Upper lobe of right lung (tissue), 1 donor: Measurements from ENCODE around the gene NTNG1. TPM values are rescaled to one million over a fixed set of nuclear protein-coding genes. Genes with fewer than 3 reads are reported as not detected.
"Not testable (repeated sequence)": the region's sequence is repeated elsewhere in the genome, so short reads cannot be mapped to it uniquely, and the experiment has no call there.

Experiments used
- ATAC-seq: fragments of 200-7000 bp; cut with Tn5 transposase; one replicate; pipeline ENCODE4 v1.9.1; 2020; ENCODE audit warnings: mild to moderate bottlenecking, moderate library complexity
- DNase-seq: peaks from one replicate; pipeline ENCODE4 v3.0.0-alpha.2; 2020
- H3K27ac ChIP-seq: fragments of 200-600 bp; one replicate; pipeline ENCODE4 v1.8.0; 2022
- H3K27me3 ChIP-seq: fragments of 200-600 bp; one replicate; pipeline ENCODE4 v1.8.0; 2022; ENCODE audit warnings: mild to moderate bottlenecking
- H3K36me3 ChIP-seq: fragments of 200-600 bp; one replicate; pipeline ENCODE4 v1.8.0; 2022
- H3K4me1 ChIP-seq: fragments of 200-600 bp; one replicate; pipeline ENCODE4 v1.8.0; 2022
- H3K4me3 ChIP-seq: fragments of 200-600 bp; one replicate; pipeline ENCODE4 v1.8.0; 2022; ENCODE audit warnings: mild to moderate bottlenecking
- H3K9me3 ChIP-seq: fragments of 200-600 bp; one replicate; pipeline ENCODE4 v1.8.0; 2022
- intact Hi-C: fragments of 100-400 bp; cut with DNase I; formaldehyde crosslinking; loops from one replicate; pipeline ENCODE4 v1.11.0; 2022
- total RNA-seq: library from RNA; stranded (reverse); fragmentation: NEBNext Ultra II Directional; extraction: Animal tissue kit (Norgen Biotek cat#: 25700); gene quantifications from one replicate; pipeline ENCODE4 v1.2.1, GENCODE V29; 2021
- TF ChIP-seq, protein P1 (sequence below): fragments of 200-600 bp; IDR thresholded peaks from one replicate; pipeline ENCODE4 v1.8.0; 2022; ENCODE audit warnings: antibody characterized with exemption
- donor health status: DM: no; HTN: yes; CAD: no; lungs with severe emphysema.

Gene NTNG1
- total RNA-seq, 1 donor from 2014 or later: 12.6 TPM

DNA sequence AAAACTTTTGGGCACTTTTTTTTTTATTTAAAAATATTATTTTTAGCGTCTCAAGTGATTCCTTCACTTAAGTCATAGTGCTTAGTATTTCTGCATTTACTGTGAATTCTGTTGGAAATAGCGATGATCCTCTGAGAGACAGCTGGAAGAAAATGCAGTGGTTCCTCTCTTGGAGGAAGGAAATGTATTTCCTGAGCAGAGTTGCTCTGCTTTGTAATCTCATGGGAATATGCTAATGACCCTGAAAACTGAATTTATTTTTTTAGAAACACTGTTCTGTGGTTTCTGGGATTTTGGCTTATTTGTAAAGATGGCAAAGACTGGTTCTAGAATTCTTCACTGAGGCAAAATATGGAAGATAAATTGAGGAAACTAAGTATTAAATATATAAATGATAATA lies 88.9 kb downstream of the NTNG1 start:
- DNase-seq: no peak
- no peak overlapping the region for H3K4me3 ChIP-seq
- no peaks in the 10 kb centered on the region for H3K36me3 ChIP-seq
- H3K27ac ChIP-seq: no peak overlapping the region
- ATAC-seq: no peak
- no peaks in the 10 kb centered on the region for H3K27me3 ChIP-seq
- no peaks in the 10 kb centered on the region for H3K9me3 ChIP-seq
- no peaks in the 10 kb centered on the region for H3K4me1 ChIP-seq
- intact Hi-C loops: no loop called here
- TF ChIP-seq, protein P1, sequence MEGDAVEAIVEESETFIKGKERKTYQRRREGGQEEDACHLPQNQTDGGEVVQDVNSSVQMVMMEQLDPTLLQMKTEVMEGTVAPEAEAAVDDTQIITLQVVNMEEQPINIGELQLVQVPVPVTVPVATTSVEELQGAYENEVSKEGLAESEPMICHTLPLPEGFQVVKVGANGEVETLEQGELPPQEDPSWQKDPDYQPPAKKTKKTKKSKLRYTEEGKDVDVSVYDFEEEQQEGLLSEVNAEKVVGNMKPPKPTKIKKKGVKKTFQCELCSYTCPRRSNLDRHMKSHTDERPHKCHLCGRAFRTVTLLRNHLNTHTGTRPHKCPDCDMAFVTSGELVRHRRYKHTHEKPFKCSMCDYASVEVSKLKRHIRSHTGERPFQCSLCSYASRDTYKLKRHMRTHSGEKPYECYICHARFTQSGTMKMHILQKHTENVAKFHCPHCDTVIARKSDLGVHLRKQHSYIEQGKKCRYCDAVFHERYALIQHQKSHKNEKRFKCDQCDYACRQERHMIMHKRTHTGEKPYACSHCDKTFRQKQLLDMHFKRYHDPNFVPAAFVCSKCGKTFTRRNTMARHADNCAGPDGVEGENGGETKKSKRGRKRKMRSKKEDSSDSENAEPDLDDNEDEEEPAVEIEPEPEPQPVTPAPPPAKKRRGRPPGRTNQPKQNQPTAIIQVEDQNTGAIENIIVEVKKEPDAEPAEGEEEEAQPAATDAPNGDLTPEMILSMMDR: no peak

DNA sequence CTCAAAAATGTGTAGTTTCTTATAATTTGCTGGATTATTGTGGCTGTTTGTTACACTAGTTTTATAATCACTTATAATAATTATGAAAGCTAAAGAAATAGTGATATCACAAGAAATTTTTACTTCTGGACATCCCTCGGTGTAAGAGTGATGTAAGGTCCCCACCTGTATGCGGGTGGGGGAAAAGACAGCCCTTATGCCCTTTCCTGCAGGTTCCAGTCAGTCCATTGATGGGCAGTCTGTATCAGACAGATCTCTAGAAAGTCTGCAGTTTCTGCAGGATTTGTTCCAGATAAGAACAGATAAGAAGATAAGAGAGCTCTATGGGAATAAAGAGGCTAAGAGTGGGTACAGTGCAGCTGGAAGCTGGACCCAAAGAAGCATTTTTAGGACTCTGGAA lies 89.3 kb downstream of the NTNG1 start:
- DNase-seq (no peak), ATAC-seq (no peak)
- Histone ChIP-seq H3K36me3 (no peaks in the 10 kb centered on the region), H3K9me3 (no peaks in the 10 kb centered on the region), H3K27ac (no peak overlapping the region), H3K4me1 (no peaks in the 10 kb centered on the region), H3K4me3 (no peak overlapping the region), H3K27me3 (no peaks in the 10 kb centered on the region)
- intact Hi-C loops: no loop called here
- TF ChIP-seq, protein P1: no peak

DNA sequence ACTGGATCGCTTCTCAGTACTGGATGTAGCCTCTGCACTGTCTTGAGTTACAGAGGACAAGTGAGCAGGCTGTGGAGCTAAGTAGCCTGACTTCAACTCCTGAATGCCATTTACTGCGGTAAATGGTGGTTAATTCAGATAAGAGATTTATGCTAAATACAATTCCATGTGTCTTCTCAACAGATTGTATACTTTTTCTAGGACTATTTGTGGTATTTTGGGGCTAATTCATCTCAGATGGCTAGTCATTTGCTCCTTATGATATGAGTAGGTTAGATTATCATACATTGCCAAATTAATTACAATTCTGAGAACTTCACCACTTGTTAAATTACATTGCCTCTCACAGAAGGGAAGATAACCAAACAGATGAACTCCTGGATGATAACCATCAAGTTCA lies 90.5 kb downstream of the NTNG1 start:
- Histone ChIP-seq H3K27me3 (no peaks in the 10 kb centered on the region), H3K36me3 (no peaks in the 10 kb centered on the region), H3K4me1 (no peaks in the 10 kb centered on the region), H3K9me3 (no peaks in the 10 kb centered on the region), H3K27ac (no peak overlapping the region), H3K4me3 (no peak overlapping the region)
- intact Hi-C loops: no loop called here
- TF ChIP-seq, protein P1: no peak
- DNase-seq (no peak), ATAC-seq (no peak)

DNA sequence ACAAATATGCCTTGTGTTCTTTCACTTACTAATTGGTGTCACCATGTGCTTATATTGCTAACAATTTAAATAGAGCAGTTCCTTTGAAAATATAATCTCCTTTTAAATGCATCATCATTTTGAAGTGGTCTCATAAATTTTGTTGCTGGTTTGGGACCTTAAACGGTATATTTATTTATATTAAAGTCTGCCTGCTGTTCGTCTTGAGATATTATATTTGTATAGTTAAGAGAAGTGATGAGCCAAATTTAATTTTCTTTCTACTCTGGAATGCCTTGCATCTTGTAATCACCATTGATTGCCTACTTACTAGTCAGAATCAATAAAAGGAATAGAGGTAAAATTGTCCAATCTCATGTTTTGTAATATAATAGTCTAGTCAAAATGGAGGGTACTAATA lies 91.6 kb downstream of the NTNG1 start:
- Histone ChIP-seq H3K9me3 (no peaks in the 10 kb centered on the region), H3K27me3 (no peaks in the 10 kb centered on the region), H3K4me3 (no peak overlapping the region), H3K4me1 (no peaks in the 10 kb centered on the region), H3K27ac (no peak overlapping the region), H3K36me3 (no peaks in the 10 kb centered on the region)
- TF ChIP-seq, protein P1: no peak
- no peak for DNase-seq
- intact Hi-C loops: no loop called here
- no peak for ATAC-seq

DNA sequence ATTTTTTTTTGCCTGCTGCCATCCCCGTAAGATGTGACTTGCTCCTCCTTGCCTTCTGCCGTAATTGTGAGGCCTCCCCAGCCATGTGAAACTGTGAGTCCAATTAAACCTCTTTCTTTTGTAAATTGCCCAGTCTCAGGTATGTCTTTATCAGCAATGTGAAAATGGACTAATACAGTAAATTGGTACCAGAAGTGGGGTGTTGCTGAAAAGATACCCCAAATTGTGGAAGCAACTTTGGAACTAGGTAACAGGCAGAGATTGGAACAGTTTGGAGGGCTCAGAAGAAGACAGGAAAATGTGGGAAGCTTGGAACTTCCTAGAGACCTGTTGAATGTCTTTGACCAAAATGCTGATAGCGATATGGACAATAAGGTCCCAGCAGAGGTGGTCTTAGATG lies 95.9 kb downstream of the NTNG1 start:
- H3K27ac ChIP-seq, H3K4me1 ChIP-seq, intact Hi-C loops, H3K9me3 ChIP-seq, ATAC-seq, H3K27me3 ChIP-seq, H3K4me3 ChIP-seq, DNase-seq, H3K36me3 ChIP-seq: not testable (repeated sequence)

DNA sequence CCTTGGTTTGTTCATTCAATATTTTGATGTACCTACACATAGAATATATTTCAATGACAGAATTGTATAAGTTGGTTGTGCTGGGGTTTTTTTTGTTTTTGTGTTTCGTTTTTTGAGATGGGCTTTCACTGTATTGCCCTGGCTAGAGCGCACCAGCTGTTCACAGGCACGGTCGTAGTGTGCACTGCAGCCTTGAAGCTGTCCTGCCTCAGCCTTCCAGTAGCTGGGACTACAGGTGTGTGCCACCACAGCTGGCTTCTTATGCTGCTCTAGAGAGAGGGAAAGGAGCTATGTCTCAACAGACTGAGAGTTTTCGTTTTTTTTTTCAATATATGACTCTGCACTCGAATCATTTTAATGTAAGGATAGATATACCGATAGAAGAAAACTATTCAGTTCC lies 102.6 kb downstream of the NTNG1 start:
- Histone ChIP-seq H3K36me3 (no peaks in the 10 kb centered on the region), H3K9me3 (no peaks in the 10 kb centered on the region)
- intact Hi-C loops: no loop called here

More for the DNA sequence above, 102.6 kb downstream of the NTNG1 start:
- ATAC-seq (no peak), DNase-seq (no peak)
- TF ChIP-seq, protein P1: no peak
- H3K27ac ChIP-seq: no peak overlapping the region
- H3K4me1 ChIP-seq: no peaks in the 10 kb centered on the region
- no peak overlapping the region for H3K4me3 ChIP-seq
- H3K27me3 ChIP-seq: no peaks in the 10 kb centered on the region
